Spleen (tissue), 13 donors: ENCODE results near the gene RELB. TPM values are rescaled to one million over a fixed set of nuclear protein-coding genes. Genes with fewer than 3 reads are reported as not detected.

Experiments used
- DNase-seq: peaks from one replicate; pipeline ENCODE4 v3.0.0-alpha.2; 2020
- H3K27ac ChIP-seq, 8 donors: fragments of 200-600 bp; sonication (generic) in 7 of 8; 1 replicate in 4 of 8; 2 replicates in 4 of 8; pipeline versions ENCODE4 v1.5.0 to v1.8.0; 2016 to 2021; ENCODE audit warnings: inconsistent platforms in 4 of 8, mild to moderate bottlenecking in 4 of 8, moderate library complexity in 1 of 8
- H3K27me3 ChIP-seq, 7 donors: fragments of 200-600 bp; sonication (generic) in 6 of 7; replicated peaks in 1 of 7; 1 replicate in 4 of 7; 2 replicates in 3 of 7; pipeline versions ENCODE4 v1.5.0 to v1.8.0; 2016 to 2021; ENCODE audit warnings: inconsistent platforms in 3 of 7, mild to moderate bottlenecking in 1 of 7
- H3K36me3 ChIP-seq, 6 donors: fragments of 200-600 bp; sonication (generic) in 5 of 6; 1 replicate in 4 of 6; 2 replicates in 2 of 6; pipeline versions ENCODE4 v1.5.0 to v1.8.0; 2016 to 2021; ENCODE audit warnings: inconsistent platforms in 2 of 6
- H3K4me1 ChIP-seq, 6 donors: fragments of 200-600 bp; sonication (generic) in 5 of 6; 1 replicate in 3 of 6; 2 replicates in 3 of 6; pipeline versions ENCODE4 v1.5.0 to v1.8.0; 2016 to 2021; ENCODE audit warnings: inconsistent platforms in 3 of 6
- H3K4me3 ChIP-seq, 8 donors: fragments of 200-600 bp; sonication (generic) in 7 of 8; 1 replicate in 4 of 8; 2 replicates in 4 of 8; pipeline versions ENCODE4 v1.5.0 to v1.8.0; 2016 to 2021; ENCODE audit warnings: inconsistent platforms in 4 of 8, mild to moderate bottlenecking in 4 of 8, moderate library complexity in 2 of 8
- H3K9me3 ChIP-seq, 8 donors: fragments of 200-600 bp; sonication (generic) in 7 of 8; 1 replicate in 4 of 8; 2 replicates in 4 of 8; pipeline versions ENCODE4 v1.5.0 to v1.8.0; 2016 to 2021; ENCODE audit warnings: inconsistent platforms in 4 of 8
- POLR2A ChIP-seq, 3 donors: fragments of 450-650 bp; IDR thresholded peaks; one replicate each; pipeline ENCODE4 v1.5.1; 2017; ENCODE audit warnings: antibody characterized with exemption in 3 of 3, mild to moderate bottlenecking in 1 of 3
- POLR2AphosphoS5 ChIP-seq, 3 donors: sonication (generic); formaldehyde crosslinking; IDR thresholded peaks; one replicate each; pipeline ENCODE4 v1.5.1; 2017; ENCODE audit warnings: antibody characterized with exemption in 3 of 3
- WGBS, 5 donors: extraction: QIAGEN DNeasy Blood & Tissue Kit in 3 of 5; methylation state at CpG; one replicate each; pipeline versions ENCODE4 v1.1.5 to v1.1.7; 2013 to 2018; 5-methylcytosine and 5-hydroxymethylcytosine counted together
- intact Hi-C: fragments of 100-400 bp; cut with DNase I; formaldehyde crosslinking; loops from one replicate; pipeline ENCODE4 v1.15.0; 2023; ENCODE audit warnings: low total_unique reads
- long read RNA-seq, 2 donors: transcript quantifications; one replicate each; lab custom pipeline, GENCODE V29; 2026
- polyA plus RNA-seq, 3 donors: library from polyadenylated mRNA; stranded (reverse); fragments of 200-250 nt; gene quantifications; one replicate each; pipeline ENCODE4 v1.2.1, GENCODE V29; 2013
- total RNA-seq, 7 donors: library from RNA; depleted of rRNA in 3 of 7; stranded (reverse); fragments of >200 nt in 3 of 7; fragmentation: NEBNext Ultra II Directional in 4 of 7; extraction: Animal tissue kit (Norgen Biotek cat#: 25700) in 4 of 7; gene quantifications; one replicate each; pipeline versions ENCODE4 v1.1.0 to v1.2.1, GENCODE V29; 2016 to 2021
- TF ChIP-seq, protein P1 (sequence below), 11 experiments: fragments of 200-600 bp in 7 of 11; fragments of 450-650 bp in 4 of 11; sonication (generic) in 4 of 11; IDR thresholded peaks in 8 of 11; conservative IDR thresholded peaks in 3 of 11; 1 replicate in 7 of 11; 2 replicates in 4 of 11; pipeline versions ENCODE4 v1.4.0 to v1.8.0; 2016 to 2021; ENCODE audit warnings: antibody characterized with exemption in 11 of 11, inconsistent platforms in 4 of 11, mild to moderate bottlenecking in 1 of 11
- donor health status: healthy with polysubstance abuse.
- donor health status: DM: no; HTN: no; CAD: no; lungs with moderate emphysema.
- donor health status: DM: no; HTN: no; CAD: no.
- donor health status: Bipolar disorder and iron deficiency.
- donor health status: healthy.
- donor health status: DM: no; HTN: no; CAD: no.
- donor health status: DM: yes; HTN: yes; CAD: no.

RELB gene
- total RNA-seq, result 10 to 100 TPM; 16.6 to 67.4 (median 29.0) TPM
- 10 to 100 TPM; 23.8 to 48.7 (median 45.3) TPM for polyA plus RNA-seq
- long read RNA-seq, donor 1, result 0 reads
- long read RNA-seq, donor 2, partial matches to known transcripts, result 0 of 8 reads
- long read RNA-seq, donor 2, other reads (novel, unspliced or antisense), result 7 of 8 reads

- Histone ChIP-seq H3K27ac (peak within 1 kb of the TSS; percentile 94 to 100 (median 100)), H3K4me1 (peaks cover 8 to 33% (median 19%) of the 10 kb centered on the region in 6 donors), H3K4me3 (peak within 1 kb of the TSS; percentile 65 to 91 (median 76)), H3K27me3 (no peaks in the 10 kb centered on the region), H3K9me3 (no peaks in the 10 kb centered on the region), H3K36me3 (peaks cover 0 to 36% (median 22%) of the 10 kb centered on the region in 6 donors)
- 1 to 19% (median 2%) methylated on average over 6 to 79 of the region's 79 CpGs for WGBS, 5 donors
- peak; percentile 97 for DNase-seq
- intact Hi-C loops, result no loop called here
- peak; percentile 61 to 85 (median 71) for TF ChIP-seq POLR2AphosphoS5 (IDR thresholded peaks at IDR 0.05)
- TF ChIP-seq, protein P1, sequence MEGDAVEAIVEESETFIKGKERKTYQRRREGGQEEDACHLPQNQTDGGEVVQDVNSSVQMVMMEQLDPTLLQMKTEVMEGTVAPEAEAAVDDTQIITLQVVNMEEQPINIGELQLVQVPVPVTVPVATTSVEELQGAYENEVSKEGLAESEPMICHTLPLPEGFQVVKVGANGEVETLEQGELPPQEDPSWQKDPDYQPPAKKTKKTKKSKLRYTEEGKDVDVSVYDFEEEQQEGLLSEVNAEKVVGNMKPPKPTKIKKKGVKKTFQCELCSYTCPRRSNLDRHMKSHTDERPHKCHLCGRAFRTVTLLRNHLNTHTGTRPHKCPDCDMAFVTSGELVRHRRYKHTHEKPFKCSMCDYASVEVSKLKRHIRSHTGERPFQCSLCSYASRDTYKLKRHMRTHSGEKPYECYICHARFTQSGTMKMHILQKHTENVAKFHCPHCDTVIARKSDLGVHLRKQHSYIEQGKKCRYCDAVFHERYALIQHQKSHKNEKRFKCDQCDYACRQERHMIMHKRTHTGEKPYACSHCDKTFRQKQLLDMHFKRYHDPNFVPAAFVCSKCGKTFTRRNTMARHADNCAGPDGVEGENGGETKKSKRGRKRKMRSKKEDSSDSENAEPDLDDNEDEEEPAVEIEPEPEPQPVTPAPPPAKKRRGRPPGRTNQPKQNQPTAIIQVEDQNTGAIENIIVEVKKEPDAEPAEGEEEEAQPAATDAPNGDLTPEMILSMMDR (IDR thresholded peaks at IDR 0.05 in 8 of 11, conservative IDR thresholded peaks at IDR 0.05 in 3 of 11), result no peak
- no peak for TF ChIP-seq POLR2A (IDR thresholded peaks at IDR 0.05)
Measured at GRCh38 chr19:45001087-45001739, at the start of gene RELB. TSS of gene RELB (plus strand) at chr19:45001464. CDS start at chr19:45001580, 116 bp downstream.

DNA sequence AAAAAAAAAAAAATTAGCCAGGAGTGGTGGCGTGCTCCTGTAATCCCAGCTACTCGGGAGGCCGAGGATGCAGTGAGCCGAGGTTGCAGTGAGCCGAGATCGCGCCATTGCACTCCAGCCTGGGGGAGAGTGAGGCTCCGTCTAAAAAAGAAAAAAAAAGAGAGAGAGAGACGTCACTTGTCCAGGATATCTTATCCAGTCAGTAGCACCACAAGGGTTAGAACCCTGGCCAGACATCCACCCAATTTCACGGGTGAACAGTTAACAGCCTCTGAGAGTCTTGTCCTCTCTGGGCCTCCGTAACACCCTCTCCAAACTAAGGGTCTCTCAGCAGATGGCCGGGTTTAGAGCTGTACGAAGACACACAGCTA, 47.0 kb upstream of the RELB start:
- Histone ChIP-seq H3K27ac (peak overlapping the region; percentile 85 to 98 (median 95)), H3K36me3 (peaks cover 0 to 27% (median 13%) of the 10 kb centered on the region in 6 donors), H3K27me3 (no peaks in the 10 kb centered on the region), H3K4me1 (peaks cover 30 to 69% (median 60%) of the 10 kb centered on the region in 6 donors), H3K4me3 (peak overlapping the region; percentile 73 to 99 (median 95)), H3K9me3 (no peaks in the 10 kb centered on the region)
- 29 to 40% (median 33%) methylated on average over 8 to 13 of the region's 13 CpGs for WGBS, 5 donors
- TF ChIP-seq POLR2AphosphoS5 (IDR thresholded peaks at IDR 0.05), result no peak
- TF ChIP-seq, protein P1 (IDR thresholded peaks at IDR 0.05 in 8 of 11, conservative IDR thresholded peaks at IDR 0.05 in 3 of 11), result no peak
- TF ChIP-seq POLR2A (IDR thresholded peaks at IDR 0.05), result no peak
- no peak for DNase-seq
- intact Hi-C loops, result no loop called here

- H3K36me3 ChIP-seq, result peaks cover 0 to 26% (median 7%) of the 10 kb centered on the region in 6 donors
- peaks cover 30 to 75% (median 66%) of the 10 kb centered on the region in 6 donors for H3K4me1 ChIP-seq
- TF ChIP-seq POLR2AphosphoS5 (IDR thresholded peaks at IDR 0.05) (peak; percentile 87 to 97 (median 93)), POLR2A (IDR thresholded peaks at IDR 0.05) (peak in 2 of 3 donors; percentile 17 to 33)
- TF ChIP-seq, protein P1 (IDR thresholded peaks at IDR 0.05 in 8 of 11, conservative IDR thresholded peaks at IDR 0.05 in 3 of 11), result peak in 4 of 11 experiments; percentile 21 to 42 (median 38)
- peak within 1 kb of the TSS; percentile 73 to 99 (median 95) for H3K4me3 ChIP-seq
- 0 to 1% (median 1%) methylated on average over 32 to 65 of the region's 65 CpGs for WGBS, 5 donors
- peak within 1 kb of the TSS; percentile 85 to 98 (median 95) for H3K27ac ChIP-seq
- H3K27me3 ChIP-seq, result no peaks in the 10 kb centered on the region
- DNase-seq, result peak; percentile 98
- intact Hi-C loops, result no loop called here
- no peaks in the 10 kb centered on the region for H3K9me3 ChIP-seq
Measured at GRCh38 chr19:44954649-44955504, 46.4 kb upstream of the RELB start, which contains the start of gene CLPTM1. TSS of gene CLPTM1 (plus strand) at chr19:44955380. CDS start at chr19:44955396, 16 bp downstream.
